GM12878 (cell line): Measurements from ENCODE around the gene OR10V1. TPM values are rescaled to one million over a fixed set of nuclear protein-coding genes. Genes with fewer than 3 reads are reported as not detected.

Source experiments
- ATAC-seq: fragments of 200-7000 bp; cut with Tn5 transposase; 3 replicates; pipeline ENCODE4 v1.9.1; 2020; ENCODE audit warnings: mild to moderate bottlenecking, moderate library complexity
- BruUV-seq: library from RNA; stranded (reverse); fragments of 400-500 nt; replicated peaks from 2 replicates; lab custom pipeline; 2021; lab: Mats Ljungman, UMichigan
- CTCF ChIA-PET: fragments of 300-600 bp; sonication (Branson Sonifier 250); formaldehyde crosslinking; extraction: SDS; loops from one replicate; lab custom pipeline; 2021; ENCODE audit warnings: inconsistent platforms; lab: Yijun Ruan, JAX
- POLR2A ChIA-PET: fragments of 350-600 bp; formaldehyde crosslinking; extraction: SDS; loops from one replicate; lab custom pipeline; 2021; ENCODE audit warnings: inconsistent platforms; lab: Charles Lee
- RAD21 ChIA-PET: fragments of 300-600 bp; sonication (Branson Sonifier 250); formaldehyde crosslinking; loops from one replicate; lab custom pipeline; 2023; ENCODE audit warnings: antibody characterized with exemption; ENCODE audit not compliant: unreplicated experiment; lab: Charles Lee
- SMC1A ChIA-PET: fragments of 300-600 bp; sonication (Branson Sonifier 250); formaldehyde crosslinking; loops from one replicate; lab custom pipeline; 2023; ENCODE audit not compliant: unreplicated experiment, uncharacterized antibody; lab: Charles Lee
- DNase-seq: peaks from one replicate; pipeline ENCODE4 v3.0.0-alpha.2; 2011; ENCODE audit warnings: low read depth, low spot score
- FAIRE-seq: peaks from 3 replicates; lab custom pipeline; 2011; peaks lifted over from hg19 to GRCh38; lab: Jason Lieb, UNC
- H2AFZ ChIP-seq: 2 replicates; pipeline ENCODE4 v1.6.0; 2011; ENCODE audit warnings: low read depth, low read length, control low read depth; ENCODE audit not compliant: control insufficient read depth
- H3K27ac ChIP-seq: 2 replicates; pipeline ENCODE4 v1.5.1; 2011; ENCODE audit warnings: control low read depth; ENCODE audit not compliant: control insufficient read depth, insufficient read depth
- H3K27me3 ChIP-seq, 2 experiments: replicated peaks in 1 of 2; 2 replicates each; pipeline versions ENCODE4 v1.6.0 to v1.6.1; 2011; ENCODE audit warnings: low read length in 1 of 2; ENCODE audit not compliant: control insufficient read depth in 2 of 2, insufficient read depth in 2 of 2
- H3K36me3 ChIP-seq, 2 experiments: 2 replicates each; pipeline ENCODE4 v1.5.1; 2011; ENCODE audit warnings: low read length in 1 of 2; ENCODE audit not compliant: control insufficient read depth in 2 of 2, insufficient read depth in 2 of 2
- H3K4me1 ChIP-seq: 2 replicates; pipeline ENCODE4 v1.6.1; 2011; ENCODE audit warnings: mild to moderate bottlenecking, low read length, moderate library complexity, mixed read lengths; ENCODE audit not compliant: control insufficient read depth, insufficient read depth
- H3K4me2 ChIP-seq: 2 replicates; pipeline ENCODE4 v1.6.0; 2011; ENCODE audit warnings: control low read depth; ENCODE audit not compliant: control insufficient read depth, insufficient read depth
- H3K4me3 ChIP-seq: fragments of 200-600 bp; sonication (generic); 2 replicates; pipeline ENCODE4 v1.5.1; 2016
- H3K79me2 ChIP-seq: 2 replicates; pipeline ENCODE4 v1.6.0; 2011; ENCODE audit warnings: low read length; ENCODE audit not compliant: control insufficient read depth, insufficient read depth
- H3K9ac ChIP-seq: 2 replicates; pipeline ENCODE4 v1.8.0; 2011; ENCODE audit warnings: low read length, control low read depth, mixed read lengths; ENCODE audit not compliant: control insufficient read depth, insufficient read depth
- H3K9me3 ChIP-seq: replicated peaks from 3 replicates; pipeline ENCODE4 v1.5.1; 2011; ENCODE audit warnings: mild to moderate bottlenecking, low read length; ENCODE audit not compliant: control insufficient read depth, insufficient read depth
- H4K20me1 ChIP-seq: 2 replicates; pipeline ENCODE4 v1.6.0; 2011; ENCODE audit not compliant: control insufficient read depth, insufficient read depth
- BHLHE40 ChIP-seq, 2 experiments: fragments of 450-650 bp in 1 of 2; IDR thresholded peaks; 2 replicates each; pipeline ENCODE4 v1.6.1; 2011 to 2017; ENCODE audit warnings: low read depth in 2 of 2, borderline replicate concordance in 1 of 2, improper control_type of control experiment in 1 of 2, low read length in 1 of 2, mild to moderate bottlenecking in 1 of 2
- CUX1 ChIP-seq: IDR thresholded peaks from 2 replicates; pipeline ENCODE4 v1.6.1; 2012; ENCODE audit warnings: improper control_type of control experiment, low read depth, low read length; ENCODE audit not compliant: insufficient replicate concordance
- ELK1 ChIP-seq: IDR thresholded peaks from 2 replicates; pipeline ENCODE4 v1.6.1; 2012; ENCODE audit warnings: low read depth, low read length, improper control_type of control experiment
- EZH2 ChIP-seq: IDR thresholded peaks from 2 replicates; pipeline ENCODE4 v1.6.1; 2012; ENCODE audit warnings: low read depth, mild to moderate bottlenecking, control low read depth, inconsistent platforms, low read length, borderline replicate concordance; ENCODE audit not compliant: control insufficient read depth
- FOXK2 ChIP-seq: fragments of 450-650 bp; IDR thresholded peaks from 2 replicates; pipeline ENCODE4 v1.6.1; 2017; ENCODE audit warnings: mild to moderate bottlenecking, moderate library complexity
- FOXM1 ChIP-seq: IDR thresholded peaks from 2 replicates; pipeline ENCODE4 v1.6.1; 2012; ENCODE audit warnings: low read depth, mild to moderate bottlenecking, inconsistent platforms, low read length, moderate library complexity
- HDAC6 ChIP-seq: fragments of 200-600 bp; sonication (generic); IDR thresholded peaks from one replicate; pipeline ENCODE4 v1.8.0; 2017; ENCODE audit warnings: antibody characterized with exemption; ENCODE audit not compliant: unreplicated experiment
- IRF3 ChIP-seq: fragments of 450-650 bp; IDR thresholded peaks from 2 replicates; pipeline ENCODE4 v1.6.1; 2014; ENCODE audit warnings: mild to moderate bottlenecking
- NFYB ChIP-seq: IDR thresholded peaks from 2 replicates; pipeline ENCODE4 v1.6.1; 2011; ENCODE audit warnings: low read depth, mild to moderate bottlenecking, low read length, improper control_type of control experiment, moderate library complexity; ENCODE audit not compliant: insufficient read depth
- NR2C2 ChIP-seq: IDR thresholded peaks from 2 replicates; pipeline ENCODE4 v1.6.1; 2011; ENCODE audit warnings: borderline replicate concordance, low read depth; ENCODE audit not compliant: control insufficient read depth, insufficient read length
- RAD21 ChIP-seq: IDR thresholded peaks from 2 replicates; pipeline ENCODE4 v1.6.1; 2011; ENCODE audit warnings: mild to moderate bottlenecking, low read depth, low read length, moderate library complexity; ENCODE audit not compliant: insufficient read depth
- SMC3 ChIP-seq: IDR thresholded peaks from 2 replicates; pipeline ENCODE4 v1.6.1; 2011; ENCODE audit warnings: low read length, improper control_type of control experiment, borderline replicate concordance
- SPI1 ChIP-seq: IDR thresholded peaks from 2 replicates; pipeline ENCODE4 v1.6.1; 2011; ENCODE audit warnings: low read depth, mild to moderate bottlenecking, low read length, moderate library complexity, borderline replicate concordance; ENCODE audit not compliant: insufficient read depth
- SRF ChIP-seq, 2 experiments: IDR thresholded peaks; 2 replicates each; pipeline ENCODE4 v1.6.1; 2011; ENCODE audit warnings: low read depth in 2 of 2, low read length in 2 of 2, mild to moderate bottlenecking in 1 of 2, moderate library complexity in 1 of 2
- TCF3 ChIP-seq: IDR thresholded peaks from 2 replicates; pipeline ENCODE4 v1.6.1; 2012; ENCODE audit warnings: low read depth, mild to moderate bottlenecking, low read length, borderline replicate concordance; ENCODE audit not compliant: insufficient read depth
- ZNF384 ChIP-seq: IDR thresholded peaks from 2 replicates; pipeline ENCODE4 v1.6.1; 2012; ENCODE audit warnings: low read depth, mild to moderate bottlenecking, low read length, improper control_type of control experiment, borderline replicate concordance
- WGBS: methylation state at CpG from one replicate; pipeline ENCODE4 v1.1.6; 2016; ENCODE audit warnings: low lambda C conversion rate; ENCODE audit not compliant: insufficient replicate concordance, insufficient coverage; ENCODE audit errors: missing lambda C conversion rate; 5-methylcytosine and 5-hydroxymethylcytosine counted together
- in situ Hi-C: fragments of 300-500 bp; cut with MboI; formaldehyde crosslinking; loops from 9 replicates; pipeline ENCODE4 v1.14.3; 2018; ENCODE audit warnings: mixed read lengths
- intact Hi-C: fragments of 100-400 bp; cut with micrococcal nuclease; formaldehyde crosslinking; loops from one replicate; pipeline ENCODE4 v1.14.2; 2022; ENCODE audit not compliant: unreplicated experiment
- polyA plus RNA-seq, 11 experiments: library from polyadenylated mRNA; depleted of rRNA in 4 of 11; unstranded in 6 of 11; stranded (reverse) in 5 of 11; fragments of >200 nt; fragmentation: Nextera tagmentation in 4 of 11; fragmentation: Illumina TruSeq in 1 of 11; extraction: Ambion mirVana in 4 of 11; extraction: Trizol in 1 of 11; gene quantifications; 1 replicate in 1 of 11; 2 replicates in 10 of 11; pipeline versions ENCODE4 v1.2.1 to v1.2.3, GENCODE V29; 2011 to 2016; ENCODE audit warnings: inconsistent platforms in 2 of 11, missing spikeins in 2 of 11, low read depth in 1 of 11
- total RNA-seq, 4 experiments: library from RNA; depleted of rRNA in 3 of 4; stranded (reverse); fragments of >200 nt in 3 of 4; fragmentation: Illumina TruSeq in 1 of 4; extraction: Trizol in 1 of 4; gene quantifications; 2 replicates each; pipeline versions ENCODE4 v1.2.1 to v1.2.3, GENCODE V29; 2013 to 2021

OR10V1 gene
- total and polyA plus RNA-seq, 10 of the 15 experiments (the other 5 are each of a cell fraction or from before 2014, with no cell fraction given) = not detected

- no peak for ATAC-seq
- Histone ChIP-seq H3K9me3 (no peaks in the 10 kb centered on the region), H3K9ac (no peak overlapping the region), H4K20me1 (no peaks in the 10 kb centered on the region), H3K27me3 (no peaks in the 10 kb centered on the region), H3K4me1 (no peaks in the 10 kb centered on the region), H2AFZ (no peak overlapping the region), H3K4me3 (no peak overlapping the region), H3K79me2 (no peaks in the 10 kb centered on the region), H3K27ac (no peak overlapping the region), H3K4me2 (no peak overlapping the region), H3K36me3 (no peaks in the 10 kb centered on the region)
- no peak for DNase-seq
- SMC1A ChIA-PET = interaction anchor here (0.6 to 2.2 kb wide), 3 partner anchors 17 to 491 kb away, joined by 3 to 6 read pairs (median 3); no protein-coding TSS in a partner anchor
- WGBS = 79% methylated on average over 8 of the region's 8 CpGs
- POLR2A ChIA-PET = interaction anchor here (0.6 to 1.4 kb wide), 4 partner anchors 110 to 129 kb away, joined by 3 to 5 read pairs (median 4); no protein-coding TSS in a partner anchor
- FAIRE-seq = no peak
- BruUV-seq = no TSS peak
- CTCF ChIA-PET = interaction anchor here (1.0 to 3.7 kb wide), 3 partner anchors 126 to 143 kb away, joined by 3 to 19 read pairs (median 10); no protein-coding TSS in a partner anchor
- RAD21 ChIA-PET = interaction anchor here (0.6 to 2.2 kb wide), 3 partner anchors 119 to 575 kb away, joined by 3 to 10 read pairs (median 3); no protein-coding TSS in a partner anchor
- intact Hi-C loops = no loop called here
- in situ Hi-C loops = loop anchor here (10.0 to 25.0 kb wide), 2 partner anchors 141 to 389 kb away; no protein-coding TSS in a partner anchor
- TF ChIP-seq TCF3 = no peak
- no peak for TF ChIP-seq NR2C2
- TF ChIP-seq RAD21 = no peak
- no peak for TF ChIP-seq HDAC6
- no peak for TF ChIP-seq CUX1
- no peak for TF ChIP-seq EZH2
- no peak for TF ChIP-seq FOXK2
- no peak for TF ChIP-seq BHLHE40 (IDR thresholded peaks at IDR 0.05; ENCODE audit: borderline replicate concordance in 1 of 2, low read depth in 2 of 2, low read length in 1 of 2)
- TF ChIP-seq FOXM1 = no peak
- TF ChIP-seq SRF (IDR thresholded peaks at IDR 0.05; ENCODE audit: low read depth in 2 of 2, low read length in 2 of 2) = no peak
- no peak for TF ChIP-seq ZNF384
- TF ChIP-seq NFYB = no peak
- no peak for TF ChIP-seq IRF3
- no peak for TF ChIP-seq SMC3
- TF ChIP-seq SPI1 = no peak
- TF ChIP-seq ELK1 = no peak
These were observed 37.4 kb downstream of the OR10V1 start for GRCh38 chr11:59676205-59676604.
